C4-2B (cell line): Measurements from ENCODE around the gene RHO.

Experiments used
- ZFX ChIP-seq: fragments of 450-650 bp; IDR thresholded peaks from 2 replicates; pipeline ENCODE4 v1.6.1; 2017
- TF ChIP-seq, protein P1 (sequence below): fragments of 450-650 bp; conservative IDR thresholded peaks from 2 replicates; pipeline ENCODE4 v1.5.1; 2017; ENCODE audit warnings: mild to moderate bottlenecking

- TF ChIP-seq, protein P1, sequence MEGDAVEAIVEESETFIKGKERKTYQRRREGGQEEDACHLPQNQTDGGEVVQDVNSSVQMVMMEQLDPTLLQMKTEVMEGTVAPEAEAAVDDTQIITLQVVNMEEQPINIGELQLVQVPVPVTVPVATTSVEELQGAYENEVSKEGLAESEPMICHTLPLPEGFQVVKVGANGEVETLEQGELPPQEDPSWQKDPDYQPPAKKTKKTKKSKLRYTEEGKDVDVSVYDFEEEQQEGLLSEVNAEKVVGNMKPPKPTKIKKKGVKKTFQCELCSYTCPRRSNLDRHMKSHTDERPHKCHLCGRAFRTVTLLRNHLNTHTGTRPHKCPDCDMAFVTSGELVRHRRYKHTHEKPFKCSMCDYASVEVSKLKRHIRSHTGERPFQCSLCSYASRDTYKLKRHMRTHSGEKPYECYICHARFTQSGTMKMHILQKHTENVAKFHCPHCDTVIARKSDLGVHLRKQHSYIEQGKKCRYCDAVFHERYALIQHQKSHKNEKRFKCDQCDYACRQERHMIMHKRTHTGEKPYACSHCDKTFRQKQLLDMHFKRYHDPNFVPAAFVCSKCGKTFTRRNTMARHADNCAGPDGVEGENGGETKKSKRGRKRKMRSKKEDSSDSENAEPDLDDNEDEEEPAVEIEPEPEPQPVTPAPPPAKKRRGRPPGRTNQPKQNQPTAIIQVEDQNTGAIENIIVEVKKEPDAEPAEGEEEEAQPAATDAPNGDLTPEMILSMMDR = no peak
- no peak for TF ChIP-seq ZFX
These were observed 3.3 kb downstream of the RHO start for GRCh38 chr3:129531699-129532098.
